HAP-1 (cell line): ENCODE measurements around the gene FSTL4.

Experiments
- DNase-seq, 2 experiments: peaks; one replicate each; pipeline ENCODE4 v3.0.0-alpha.2; 2016 to 2020; ENCODE audit warnings: low spot score in 2 of 2
- H3K27me3 ChIP-seq: fragments of 250-450 bp; sonication (Bioruptor Pico); 2 replicates; pipeline ENCODE4 v1.5.1; 2020; ENCODE audit warnings: low read depth, mild to moderate bottlenecking, moderate library complexity
- H3K36me3 ChIP-seq: fragments of 250-450 bp; sonication (Bioruptor Pico); replicated peaks from 2 replicates; pipeline ENCODE4 v1.5.1; 2020; ENCODE audit warnings: mild to moderate bottlenecking
- H3K4me1 ChIP-seq: fragments of 250-450 bp; sonication (Bioruptor Pico); 2 replicates; pipeline ENCODE4 v1.5.1; 2020; ENCODE audit warnings: mild to moderate bottlenecking
- H3K4me3 ChIP-seq: fragments of 250-450 bp; sonication (Bioruptor Pico); 2 replicates; pipeline ENCODE4 v1.5.1; 2020; ENCODE audit warnings: mild to moderate bottlenecking, moderate library complexity
- H3K9me3 ChIP-seq: fragments of 250-450 bp; sonication (Bioruptor Pico); 2 replicates; pipeline ENCODE4 v1.5.1; 2020; ENCODE audit warnings: mild to moderate bottlenecking, moderate library complexity
- in situ Hi-C: fragments of 300-500 bp; cut with MboI; formaldehyde crosslinking; loops from 3 replicates; pipeline ENCODE4 v1.14.3; 2020; ENCODE audit warnings: low sequenced_read_pairs, inconsistent platforms, mixed read lengths

FSTL4 gene

DNA sequence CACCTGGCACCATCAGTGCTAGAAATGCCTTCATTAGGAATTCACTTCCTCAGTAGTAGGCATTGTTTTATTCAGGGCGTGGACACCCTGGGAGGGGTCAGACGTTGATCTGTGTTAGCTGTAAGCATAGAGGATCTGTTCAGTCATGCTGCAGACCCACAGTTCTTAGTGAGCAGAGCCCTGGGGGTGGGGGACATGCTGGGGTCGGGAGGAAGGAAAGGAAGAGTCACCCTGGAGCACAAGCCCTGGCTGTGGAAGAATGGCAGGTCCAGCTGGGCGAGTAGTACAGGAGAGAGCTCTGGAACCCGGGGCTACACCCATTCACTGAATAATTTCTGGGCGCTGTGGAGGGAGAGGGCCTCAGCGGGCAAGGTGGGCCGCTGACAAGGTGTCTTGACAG lies 172.5 kb downstream of the FSTL4 start:
- H3K36me3 ChIP-seq, result no peaks in the 10 kb centered on the region
- no peaks in the 10 kb centered on the region for H3K9me3 ChIP-seq
- peaks cover 6% of the 10 kb centered on the region; the same call in 1 of the 2 replicates for H3K4me1 ChIP-seq
- H3K4me3 ChIP-seq, result no peak overlapping the region
- DNase-seq, result no peak
- in situ Hi-C loops, result no loop called here
- H3K27me3 ChIP-seq, result no peaks in the 10 kb centered on the region

DNA sequence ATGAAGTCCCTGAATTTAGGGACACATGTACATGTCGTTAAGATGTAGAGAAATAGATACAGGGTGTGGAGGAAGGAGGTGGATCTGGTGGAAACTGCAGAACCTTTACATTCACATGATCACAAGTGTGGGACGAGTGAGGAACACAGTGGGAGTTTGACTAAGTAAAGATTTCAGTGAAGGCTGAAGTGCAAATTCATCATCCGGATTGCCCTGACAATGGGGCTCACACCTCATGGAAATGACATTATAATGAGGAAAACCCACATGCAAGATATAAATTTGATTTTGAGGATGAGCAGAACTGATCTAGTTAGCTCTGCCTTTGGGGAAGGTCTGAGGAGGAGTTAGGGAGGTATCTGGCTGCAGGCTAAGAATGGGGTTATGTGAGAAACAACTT lies 173.9 kb downstream of the FSTL4 start:
- H3K36me3 ChIP-seq, result no peaks in the 10 kb centered on the region
- peaks cover 6% of the 10 kb centered on the region; the same call in 1 of the 2 replicates for H3K4me1 ChIP-seq
- no peak for DNase-seq
- H3K27me3 ChIP-seq, result no peaks in the 10 kb centered on the region
- H3K4me3 ChIP-seq, result no peak overlapping the region
- no peaks in the 10 kb centered on the region for H3K9me3 ChIP-seq
- in situ Hi-C loops, result no loop called here

DNA sequence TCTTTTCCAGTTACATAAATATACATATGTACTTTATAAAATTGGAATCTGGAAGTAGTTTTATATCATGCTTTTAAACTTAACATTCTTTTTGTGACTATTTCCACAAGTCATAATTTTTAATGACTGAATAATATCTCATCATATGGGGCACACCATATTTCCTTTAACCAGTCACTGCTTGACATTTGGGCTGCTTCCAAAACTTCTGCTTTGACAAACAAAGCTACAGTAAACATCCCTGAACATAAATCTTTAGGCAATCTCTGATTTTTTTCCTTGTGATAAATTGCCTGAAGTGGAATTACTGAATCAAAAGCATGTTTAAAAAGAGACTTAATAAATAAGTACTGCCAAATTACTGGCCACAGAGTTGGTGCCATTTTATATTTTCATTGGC lies 178.0 kb downstream of the FSTL4 start:
- H3K27me3 ChIP-seq, result no peaks in the 10 kb centered on the region
- peaks cover 6% of the 10 kb centered on the region; the same call in 1 of the 2 replicates for H3K4me1 ChIP-seq
- in situ Hi-C loops, result no loop called here
- no peak for DNase-seq
- H3K36me3 ChIP-seq, result no peaks in the 10 kb centered on the region
- no peaks in the 10 kb centered on the region for H3K9me3 ChIP-seq
- H3K4me3 ChIP-seq, result no peak overlapping the region

DNA sequence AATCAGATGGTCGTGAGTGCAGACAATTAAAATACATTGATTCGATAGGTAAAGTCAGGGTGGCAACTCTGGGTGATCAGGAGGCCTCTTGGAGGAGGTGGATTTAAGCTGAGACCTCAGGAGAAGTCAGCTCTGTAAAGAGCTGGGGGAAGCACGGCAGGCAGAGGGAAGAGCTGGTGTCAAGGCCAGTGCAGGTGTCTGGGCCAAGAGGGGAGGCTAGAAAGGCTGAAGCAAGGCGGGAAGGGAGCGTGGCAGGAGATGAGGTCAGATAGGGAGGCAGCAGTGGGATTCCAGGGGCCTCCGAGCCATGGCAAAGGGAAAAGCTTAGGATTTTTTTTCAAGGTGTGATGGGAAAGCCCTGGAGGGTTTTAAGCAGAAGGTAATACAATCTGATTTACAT lies 178.7 kb downstream of the FSTL4 start:
- no peak for DNase-seq
- Histone ChIP-seq H3K4me1 (peaks cover 6% of the 10 kb centered on the region; the same call in 1 of the 2 replicates), H3K9me3 (no peaks in the 10 kb centered on the region), H3K27me3 (no peaks in the 10 kb centered on the region), H3K36me3 (no peaks in the 10 kb centered on the region), H3K4me3 (no peak overlapping the region)
- in situ Hi-C loops, result no loop called here

DNA sequence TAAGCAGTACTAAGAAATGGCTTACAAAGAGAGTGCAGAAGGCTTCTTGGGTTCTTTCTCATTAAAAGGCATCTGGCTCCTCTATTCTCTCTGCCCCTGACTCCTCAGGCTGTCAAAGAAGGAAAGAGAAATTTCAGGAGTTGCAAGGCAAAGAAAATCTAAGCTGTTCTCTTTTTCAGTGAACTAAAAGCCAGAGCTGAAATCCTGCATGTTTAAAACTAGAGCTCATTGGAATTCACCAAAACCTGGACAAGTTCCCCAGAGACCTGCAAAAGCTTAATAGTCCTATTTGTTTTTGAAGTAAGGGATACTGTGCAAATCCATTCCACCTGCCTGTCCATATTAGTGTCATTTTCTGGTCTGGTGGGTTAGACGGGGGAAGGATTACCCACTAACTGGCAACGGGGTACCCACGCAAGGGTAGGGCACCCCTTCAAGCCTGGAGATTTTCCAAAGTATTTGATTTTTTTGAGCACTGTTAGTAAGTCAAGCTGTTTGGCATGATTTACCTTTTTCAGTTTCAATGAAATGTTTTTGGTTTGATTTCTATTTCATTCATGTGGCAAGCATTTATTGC lies 179.3 kb downstream of the FSTL4 start:
- H3K36me3 ChIP-seq, result no peaks in the 10 kb centered on the region
- DNase-seq, result no peak
- no peaks in the 10 kb centered on the region for H3K9me3 ChIP-seq
- H3K4me3 ChIP-seq, result no peak overlapping the region
- H3K27me3 ChIP-seq, result no peaks in the 10 kb centered on the region
- peaks cover 3% of the 10 kb centered on the region; the same call in 1 of the 2 replicates for H3K4me1 ChIP-seq
- in situ Hi-C loops, result no loop called here

DNA sequence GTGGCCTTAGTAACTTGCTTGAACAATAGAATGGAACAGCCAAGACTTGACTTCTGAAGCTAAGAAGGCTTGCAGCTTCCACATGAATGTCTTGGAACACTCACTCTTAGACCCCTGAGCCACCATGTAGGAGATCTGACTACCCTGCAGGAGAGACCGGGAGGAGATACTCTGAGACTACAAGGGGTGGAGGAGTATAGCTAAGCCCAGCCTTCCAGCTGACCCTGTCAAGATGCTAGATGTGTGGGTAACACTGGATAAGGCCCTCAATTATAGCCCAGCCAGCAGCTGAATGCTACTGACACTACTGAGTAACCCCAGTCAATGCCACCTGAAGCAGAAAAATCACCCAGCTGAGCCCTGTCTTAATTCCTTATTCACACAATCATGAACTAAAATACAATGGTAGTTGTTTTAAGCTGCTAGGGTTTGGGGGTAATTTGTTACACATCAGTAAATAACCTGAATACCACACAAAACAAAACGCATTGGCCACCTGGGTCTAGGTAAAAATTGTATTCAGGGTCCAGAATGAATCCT lies 180.9 kb downstream of the FSTL4 start:
- Histone ChIP-seq H3K27me3 (no peaks in the 10 kb centered on the region), H3K4me3 (no peak overlapping the region), H3K36me3 (no peaks in the 10 kb centered on the region), H3K9me3 (no peaks in the 10 kb centered on the region), H3K4me1 (no peaks in the 10 kb centered on the region)
- in situ Hi-C loops, result no loop called here
- no peak for DNase-seq

DNA sequence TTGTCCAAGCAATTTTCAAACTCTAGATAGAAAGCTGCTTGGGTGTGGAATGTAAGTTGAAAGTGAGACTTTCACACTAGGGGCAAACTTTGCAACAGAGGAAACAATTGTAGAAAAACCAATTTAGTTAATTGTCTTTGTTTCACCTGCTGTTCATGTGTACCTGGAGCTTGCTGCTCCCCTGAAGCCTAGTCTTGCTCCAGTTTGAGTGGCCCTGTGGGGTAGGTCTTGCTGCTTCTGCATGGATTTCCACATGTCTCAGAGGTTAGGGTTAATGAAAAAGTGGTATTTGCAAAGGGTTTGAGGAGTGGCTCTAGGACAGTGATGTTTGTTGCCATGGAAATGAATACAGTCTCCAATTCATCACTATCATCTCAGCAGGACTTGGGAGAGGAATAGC lies 182.2 kb downstream of the FSTL4 start:
- Histone ChIP-seq H3K9me3 (no peaks in the 10 kb centered on the region), H3K4me3 (no peak overlapping the region), H3K27me3 (no peaks in the 10 kb centered on the region), H3K4me1 (no peaks in the 10 kb centered on the region), H3K36me3 (no peaks in the 10 kb centered on the region)
- no peak for DNase-seq
- in situ Hi-C loops, result no loop called here

DNA sequence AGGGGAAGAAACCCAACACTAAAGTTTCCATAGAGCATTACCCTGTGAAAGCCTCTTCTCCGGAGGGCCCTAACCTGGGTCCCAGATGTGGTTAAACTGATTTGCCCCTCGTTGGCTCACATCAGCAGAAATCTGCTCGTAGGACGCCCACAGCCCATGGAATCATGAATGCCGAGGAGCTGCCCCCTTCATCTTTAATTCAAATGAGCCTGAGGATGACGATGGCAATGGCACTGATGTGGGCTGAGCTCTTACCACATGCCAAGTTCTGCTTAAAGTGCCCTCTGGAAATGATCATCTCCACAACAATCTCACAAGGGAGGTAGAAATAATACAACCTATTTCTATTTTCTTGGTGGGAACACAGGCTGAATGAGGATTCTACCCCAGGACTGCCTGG lies 183.3 kb downstream of the FSTL4 start:
- in situ Hi-C loops, result no loop called here
- Histone ChIP-seq H3K9me3 (no peaks in the 10 kb centered on the region), H3K27me3 (no peaks in the 10 kb centered on the region), H3K36me3 (no peaks in the 10 kb centered on the region), H3K4me1 (no peaks in the 10 kb centered on the region), H3K4me3 (no peak overlapping the region)
- DNase-seq, result no peak

DNA sequence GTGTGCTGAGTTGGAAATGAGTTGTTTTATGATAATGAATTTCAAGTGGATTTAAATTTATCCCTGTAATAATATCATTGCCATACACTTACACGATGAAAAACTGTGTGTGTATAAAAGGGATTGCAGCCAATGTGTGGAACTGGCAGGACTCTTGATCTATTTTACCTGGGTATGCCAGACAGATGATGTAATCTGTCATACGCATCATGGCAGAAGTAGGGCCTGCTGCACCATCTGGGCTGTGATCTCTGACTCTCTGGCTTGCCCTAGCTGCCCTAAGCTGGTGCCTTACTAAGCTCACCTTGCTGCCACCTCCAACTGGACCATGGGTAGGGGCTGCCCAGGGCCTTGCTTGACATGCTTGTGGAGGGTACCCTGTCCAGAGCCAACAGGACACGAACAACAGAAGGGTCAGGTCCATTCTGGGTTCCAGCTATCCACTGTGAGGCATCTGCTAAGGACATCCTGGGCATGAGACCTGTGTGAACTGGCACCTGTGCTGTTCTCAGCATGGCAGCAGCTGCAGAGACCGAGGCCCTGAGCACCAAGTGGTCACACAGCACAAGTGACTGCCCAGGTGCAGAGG lies 184.2 kb downstream of the FSTL4 start:
- H3K4me3 ChIP-seq, result no peak overlapping the region
- no peaks in the 10 kb centered on the region for H3K4me1 ChIP-seq
- in situ Hi-C loops, result no loop called here
- no peaks in the 10 kb centered on the region for H3K27me3 ChIP-seq
- no peak for DNase-seq
- no peaks in the 10 kb centered on the region for H3K9me3 ChIP-seq
- H3K36me3 ChIP-seq, result no peaks in the 10 kb centered on the region

DNA sequence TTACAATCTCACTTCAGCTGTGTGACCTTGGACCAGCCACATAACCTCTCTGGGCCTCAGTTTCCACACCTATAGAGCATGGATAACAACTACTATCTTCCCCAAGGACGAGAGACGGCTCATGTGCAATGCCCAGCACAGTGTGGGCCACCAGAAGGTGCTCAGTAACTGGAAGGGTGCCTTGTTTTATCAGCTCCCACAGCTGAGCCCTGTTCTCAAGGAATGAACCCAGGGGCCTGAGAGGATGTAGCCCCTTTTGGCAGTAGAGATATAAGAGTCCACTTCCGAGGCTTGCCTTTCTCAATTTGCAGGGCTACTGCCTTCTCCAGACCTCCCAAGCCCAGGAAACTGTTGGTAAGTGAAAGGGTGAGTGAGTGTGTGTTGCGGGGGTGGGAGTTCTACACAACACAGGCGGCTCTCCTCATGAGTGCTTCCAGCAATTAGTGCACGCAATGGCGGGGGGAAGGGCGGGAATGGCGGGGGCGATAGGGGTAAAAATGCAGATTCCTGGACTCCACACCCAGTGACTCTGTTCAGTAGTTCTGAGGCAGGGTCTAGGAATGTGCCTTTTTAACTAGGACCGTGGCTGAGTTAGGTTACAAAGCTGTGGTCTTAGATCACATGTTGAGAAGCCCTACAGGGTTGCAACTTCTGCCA lies 185.1 kb downstream of the FSTL4 start:
- in situ Hi-C loops, result no loop called here
- Histone ChIP-seq H3K4me1 (no peaks in the 10 kb centered on the region), H3K9me3 (no peaks in the 10 kb centered on the region), H3K4me3 (no peak overlapping the region), H3K27me3 (no peaks in the 10 kb centered on the region), H3K36me3 (no peaks in the 10 kb centered on the region)
- DNase-seq, result no peak

DNA sequence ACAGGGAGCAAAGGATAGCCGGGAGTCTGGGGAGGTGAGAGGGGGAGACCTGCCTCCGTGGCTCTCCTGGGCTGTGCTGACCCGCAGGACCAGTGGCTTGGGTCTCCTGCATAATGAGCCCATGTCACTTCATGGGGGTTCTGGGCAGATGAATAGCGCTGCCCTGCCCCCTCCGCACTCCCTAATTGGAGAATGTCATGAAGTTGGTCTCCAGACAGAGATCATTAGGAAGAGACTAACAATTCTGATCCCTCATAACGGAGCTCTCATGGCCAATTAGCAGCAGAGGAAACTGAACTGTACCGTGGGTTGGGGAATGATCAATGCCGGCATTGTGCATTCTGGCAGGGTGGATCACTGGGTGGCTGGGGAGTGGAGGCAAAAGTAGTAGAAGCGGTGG lies 186.1 kb downstream of the FSTL4 start:
- Histone ChIP-seq H3K27me3 (no peaks in the 10 kb centered on the region), H3K36me3 (no peaks in the 10 kb centered on the region), H3K4me1 (no peaks in the 10 kb centered on the region), H3K9me3 (no peaks in the 10 kb centered on the region), H3K4me3 (no peak overlapping the region)
- no peak for DNase-seq
- in situ Hi-C loops, result no loop called here

DNA sequence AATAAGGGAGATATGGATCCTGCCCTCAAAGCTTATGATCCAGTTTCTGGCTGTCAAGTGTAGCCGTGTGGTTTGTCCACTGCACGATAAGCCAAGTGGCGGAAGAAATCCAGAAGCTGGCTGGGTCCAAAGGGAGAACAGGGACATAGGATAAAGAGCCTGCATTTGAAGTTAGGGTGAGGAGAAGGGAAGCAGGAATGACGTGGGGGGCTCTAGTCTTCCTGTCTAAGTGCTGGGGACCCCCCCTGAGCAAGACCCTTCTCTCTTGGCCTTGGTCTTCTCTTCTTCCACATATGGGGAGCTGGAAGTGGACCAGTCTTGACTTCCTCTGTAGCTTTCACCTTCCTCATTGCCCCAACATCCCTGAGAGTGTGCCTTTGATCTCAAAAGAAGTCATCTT lies 186.6 kb downstream of the FSTL4 start:
- in situ Hi-C loops, result no loop called here

DNA sequence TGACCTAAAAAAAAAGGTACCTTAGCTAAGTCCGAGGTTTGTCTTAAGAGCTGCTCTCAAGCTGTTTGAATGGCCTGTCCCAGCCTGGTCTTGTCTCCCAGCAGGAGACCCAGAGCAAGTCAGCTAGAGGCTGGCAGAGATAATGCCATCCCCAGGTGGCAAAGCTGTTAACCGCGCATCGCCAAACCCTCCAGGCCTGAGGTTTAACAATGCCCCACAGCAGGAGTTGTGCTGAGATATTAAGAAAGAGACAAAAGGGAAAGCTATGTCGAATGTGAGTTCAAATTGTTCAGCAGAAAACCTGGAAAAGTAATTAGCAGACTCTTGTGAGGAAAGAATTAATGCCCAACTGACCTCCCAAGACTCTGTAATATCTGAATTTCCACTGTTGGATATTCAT lies 187.1 kb downstream of the FSTL4 start:
- Histone ChIP-seq H3K4me1 (no peaks in the 10 kb centered on the region), H3K36me3 (no peaks in the 10 kb centered on the region), H3K27me3 (no peaks in the 10 kb centered on the region), H3K9me3 (no peaks in the 10 kb centered on the region), H3K4me3 (no peak overlapping the region)
- in situ Hi-C loops, result no loop called here
- DNase-seq, result no peak

More for the DNA sequence above, 186.6 kb downstream of the FSTL4 start:
- no peaks in the 10 kb centered on the region for H3K4me1 ChIP-seq
- H3K27me3 ChIP-seq, result no peaks in the 10 kb centered on the region
- no peak for DNase-seq
- H3K9me3 ChIP-seq, result no peaks in the 10 kb centered on the region
- H3K36me3 ChIP-seq, result no peaks in the 10 kb centered on the region
- no peak overlapping the region for H3K4me3 ChIP-seq

DNA sequence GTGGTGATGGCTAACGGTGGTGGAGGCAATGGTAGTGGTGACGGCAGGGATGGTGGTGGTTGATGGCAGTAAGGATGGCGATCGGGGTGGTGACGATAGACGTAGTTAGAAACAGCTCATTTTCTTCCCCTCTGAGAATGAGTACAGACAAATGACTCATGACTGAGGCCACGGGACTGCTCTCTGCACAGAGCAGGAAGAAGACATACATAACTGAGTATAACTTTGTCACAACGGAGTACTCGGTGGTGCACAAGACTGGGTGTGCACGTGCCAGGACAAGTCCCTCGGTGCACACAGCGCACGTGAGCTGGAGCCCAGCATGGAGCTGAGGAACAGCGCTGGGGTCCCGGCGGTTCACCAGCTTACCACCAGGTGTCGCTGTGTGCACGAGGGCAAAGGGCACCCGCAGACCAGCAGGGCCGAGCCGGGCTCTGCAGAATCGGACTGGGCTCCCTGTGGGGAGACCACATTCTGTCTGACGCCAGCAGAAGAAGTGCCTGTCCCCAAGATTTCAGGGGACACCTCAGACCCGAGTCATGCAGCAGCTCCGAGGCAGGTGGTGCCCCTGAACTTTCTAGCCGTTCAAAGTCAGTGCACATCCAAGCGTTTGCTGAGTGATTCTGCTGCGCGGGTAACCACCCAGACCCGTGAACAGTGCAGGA lies 188.6 kb downstream of the FSTL4 start:
- DNase-seq, result peak; percentile 53 to 89
- H3K4me1 ChIP-seq, result no peaks in the 10 kb centered on the region
- H3K36me3 ChIP-seq, result no peaks in the 10 kb centered on the region
- no peaks in the 10 kb centered on the region for H3K9me3 ChIP-seq
- H3K27me3 ChIP-seq, result no peaks in the 10 kb centered on the region
- in situ Hi-C loops, result no loop called here
- H3K4me3 ChIP-seq, result no peak overlapping the region
